ENCODE measurements around the gene NOC3L.

NOC3L gene, protein sequence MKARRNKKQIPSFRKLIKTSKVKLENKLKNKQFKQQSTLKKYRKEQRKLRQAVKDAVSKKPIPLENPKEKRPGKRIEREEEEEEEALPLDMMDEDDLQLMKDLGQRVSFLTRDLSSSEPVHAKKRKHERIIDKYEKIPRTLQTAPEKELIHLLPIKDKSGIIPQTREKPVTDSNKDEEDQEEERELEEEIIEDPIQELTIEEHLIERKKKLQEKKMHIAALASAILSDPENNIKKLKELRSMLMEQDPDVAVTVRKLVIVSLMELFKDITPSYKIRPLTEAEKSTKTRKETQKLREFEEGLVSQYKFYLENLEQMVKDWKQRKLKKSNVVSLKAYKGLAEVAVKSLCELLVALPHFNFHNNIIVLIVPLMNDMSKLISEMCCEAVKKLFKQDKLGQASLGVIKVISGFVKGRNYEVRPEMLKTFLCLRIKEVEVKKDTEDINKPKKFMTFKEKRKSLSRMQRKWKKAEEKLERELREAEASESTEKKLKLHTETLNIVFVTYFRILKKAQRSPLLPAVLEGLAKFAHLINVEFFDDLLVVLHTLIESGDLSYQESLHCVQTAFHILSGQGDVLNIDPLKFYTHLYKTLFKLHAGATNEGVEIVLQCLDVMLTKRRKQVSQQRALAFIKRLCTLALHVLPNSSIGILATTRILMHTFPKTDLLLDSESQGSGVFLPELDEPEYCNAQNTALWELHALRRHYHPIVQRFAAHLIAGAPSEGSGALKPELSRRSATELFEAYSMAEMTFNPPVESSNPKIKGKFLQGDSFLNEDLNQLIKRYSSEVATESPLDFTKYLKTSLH

GRCh38 chr10:94362360-94363250, at the start of gene NOC3L:
Gene NOC3L, minus strand, starts transcription at chr10:94362939. Its CDS starts 101 bp downstream, at chr10:94362838.
- TF ChIP-seq ISL1 (CRISPR knock-in tag; IDR thresholded peaks at IDR 0.05) (peak; percentile 41), GLIS3 (CRISPR knock-in tag; IDR thresholded peaks at IDR 0.05) (no peak)
- peak; percentile 96 for ATAC-seq

DNA sequence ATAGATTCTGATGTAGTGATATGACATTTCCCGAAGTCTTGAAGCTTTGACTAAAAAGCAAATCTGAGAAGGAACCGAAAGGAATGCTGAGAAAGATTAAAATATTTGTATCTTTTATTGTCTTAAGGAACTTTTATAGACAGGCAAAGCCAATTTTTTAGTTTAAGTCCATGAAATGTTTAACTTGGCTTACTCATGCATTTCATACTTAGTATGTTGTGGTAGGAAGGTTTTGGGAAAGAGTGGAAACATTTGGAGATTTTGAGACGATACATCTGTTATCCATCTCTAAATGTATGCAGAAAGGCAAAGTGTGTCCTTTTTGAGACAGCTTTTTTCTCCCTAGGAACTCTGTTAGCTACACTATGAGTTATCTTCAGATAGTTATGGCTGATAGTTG, 49.7 kb upstream of the NOC3L start:
- no peak; the same call in 2 of the 3 replicates for ATAC-seq
- TF ChIP-seq ESRRG (CRISPR knock-in tag; IDR thresholded peaks at IDR 0.05): no peak
- no peak for TF ChIP-seq OSR1 (CRISPR knock-in tag; IDR thresholded peaks at IDR 0.05)
- TF ChIP-seq RARB (CRISPR knock-in tag; IDR thresholded peaks at IDR 0.05): no peak
- no peak for TF ChIP-seq CSDC2 (CRISPR knock-in tag; IDR thresholded peaks at IDR 0.05)
- TF ChIP-seq GLIS3 (CRISPR knock-in tag; IDR thresholded peaks at IDR 0.05): no peak
- no peak for TF ChIP-seq ARNTL (CRISPR knock-in tag; IDR thresholded peaks at IDR 0.05; ENCODE audit: borderline replicate concordance, low read depth)
- TF ChIP-seq, protein P1, sequence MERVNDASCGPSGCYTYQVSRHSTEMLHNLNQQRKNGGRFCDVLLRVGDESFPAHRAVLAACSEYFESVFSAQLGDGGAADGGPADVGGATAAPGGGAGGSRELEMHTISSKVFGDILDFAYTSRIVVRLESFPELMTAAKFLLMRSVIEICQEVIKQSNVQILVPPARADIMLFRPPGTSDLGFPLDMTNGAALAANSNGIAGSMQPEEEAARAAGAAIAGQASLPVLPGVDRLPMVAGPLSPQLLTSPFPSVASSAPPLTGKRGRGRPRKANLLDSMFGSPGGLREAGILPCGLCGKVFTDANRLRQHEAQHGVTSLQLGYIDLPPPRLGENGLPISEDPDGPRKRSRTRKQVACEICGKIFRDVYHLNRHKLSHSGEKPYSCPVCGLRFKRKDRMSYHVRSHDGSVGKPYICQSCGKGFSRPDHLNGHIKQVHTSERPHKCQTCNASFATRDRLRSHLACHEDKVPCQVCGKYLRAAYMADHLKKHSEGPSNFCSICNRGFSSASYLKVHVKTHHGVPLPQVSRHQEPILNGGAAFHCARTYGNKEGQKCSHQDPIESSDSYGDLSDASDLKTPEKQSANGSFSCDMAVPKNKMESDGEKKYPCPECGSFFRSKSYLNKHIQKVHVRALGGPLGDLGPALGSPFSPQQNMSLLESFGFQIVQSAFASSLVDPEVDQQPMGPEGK (CRISPR knock-in tag; IDR thresholded peaks at IDR 0.05; ENCODE audit: borderline replicate concordance): no peak
- TF ChIP-seq, protein P2, sequence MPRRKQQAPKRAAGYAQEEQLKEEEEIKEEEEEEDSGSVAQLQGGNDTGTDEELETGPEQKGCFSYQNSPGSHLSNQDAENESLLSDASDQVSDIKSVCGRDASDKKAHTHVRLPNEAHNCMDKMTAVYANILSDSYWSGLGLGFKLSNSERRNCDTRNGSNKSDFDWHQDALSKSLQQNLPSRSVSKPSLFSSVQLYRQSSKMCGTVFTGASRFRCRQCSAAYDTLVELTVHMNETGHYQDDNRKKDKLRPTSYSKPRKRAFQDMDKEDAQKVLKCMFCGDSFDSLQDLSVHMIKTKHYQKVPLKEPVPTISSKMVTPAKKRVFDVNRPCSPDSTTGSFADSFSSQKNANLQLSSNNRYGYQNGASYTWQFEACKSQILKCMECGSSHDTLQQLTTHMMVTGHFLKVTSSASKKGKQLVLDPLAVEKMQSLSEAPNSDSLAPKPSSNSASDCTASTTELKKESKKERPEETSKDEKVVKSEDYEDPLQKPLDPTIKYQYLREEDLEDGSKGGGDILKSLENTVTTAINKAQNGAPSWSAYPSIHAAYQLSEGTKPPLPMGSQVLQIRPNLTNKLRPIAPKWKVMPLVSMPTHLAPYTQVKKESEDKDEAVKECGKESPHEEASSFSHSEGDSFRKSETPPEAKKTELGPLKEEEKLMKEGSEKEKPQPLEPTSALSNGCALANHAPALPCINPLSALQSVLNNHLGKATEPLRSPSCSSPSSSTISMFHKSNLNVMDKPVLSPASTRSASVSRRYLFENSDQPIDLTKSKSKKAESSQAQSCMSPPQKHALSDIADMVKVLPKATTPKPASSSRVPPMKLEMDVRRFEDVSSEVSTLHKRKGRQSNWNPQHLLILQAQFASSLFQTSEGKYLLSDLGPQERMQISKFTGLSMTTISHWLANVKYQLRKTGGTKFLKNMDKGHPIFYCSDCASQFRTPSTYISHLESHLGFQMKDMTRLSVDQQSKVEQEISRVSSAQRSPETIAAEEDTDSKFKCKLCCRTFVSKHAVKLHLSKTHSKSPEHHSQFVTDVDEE (CRISPR knock-in tag; IDR thresholded peaks at IDR 0.05): no peak
- no peak for TF ChIP-seq ZC3H10 (CRISPR knock-in tag; IDR thresholded peaks at IDR 0.05)
- no peak for TF ChIP-seq BACH2 (CRISPR knock-in tag; IDR thresholded peaks at IDR 0.05; ENCODE audit: borderline replicate concordance)
- TF ChIP-seq POU6F1 (CRISPR knock-in tag; IDR thresholded peaks at IDR 0.05; ENCODE audit: borderline replicate concordance, low read depth): no peak
- TF ChIP-seq CSRNP3 (CRISPR knock-in tag; IDR thresholded peaks at IDR 0.05): no peak
- TF ChIP-seq, protein P3, sequence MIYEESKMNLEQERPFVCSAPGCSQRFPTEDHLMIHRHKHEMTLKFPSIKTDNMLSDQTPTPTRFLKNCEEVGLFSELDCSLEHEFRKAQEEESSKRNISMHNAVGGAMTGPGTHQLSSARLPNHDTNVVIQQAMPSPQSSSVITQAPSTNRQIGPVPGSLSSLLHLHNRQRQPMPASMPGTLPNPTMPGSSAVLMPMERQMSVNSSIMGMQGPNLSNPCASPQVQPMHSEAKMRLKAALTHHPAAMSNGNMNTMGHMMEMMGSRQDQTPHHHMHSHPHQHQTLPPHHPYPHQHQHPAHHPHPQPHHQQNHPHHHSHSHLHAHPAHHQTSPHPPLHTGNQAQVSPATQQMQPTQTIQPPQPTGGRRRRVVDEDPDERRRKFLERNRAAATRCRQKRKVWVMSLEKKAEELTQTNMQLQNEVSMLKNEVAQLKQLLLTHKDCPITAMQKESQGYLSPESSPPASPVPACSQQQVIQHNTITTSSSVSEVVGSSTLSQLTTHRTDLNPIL (CRISPR knock-in tag; IDR thresholded peaks at IDR 0.05; ENCODE audit: low read depth): no peak
- TF ChIP-seq ZNF70 (CRISPR knock-in tag; IDR thresholded peaks at IDR 0.05): no peak
- TF ChIP-seq TOX (CRISPR knock-in tag; IDR thresholded peaks at IDR 0.05; ENCODE audit: borderline replicate concordance): no peak
- no peak for TF ChIP-seq PPARA (CRISPR knock-in tag; IDR thresholded peaks at IDR 0.05; ENCODE audit: borderline replicate concordance)
- no peak for TF ChIP-seq ZNF565 (CRISPR knock-in tag; conservative IDR thresholded peaks at IDR 0.05; ENCODE audit: low read depth)
- no peak for TF ChIP-seq SNAI2 (CRISPR knock-in tag; IDR thresholded peaks at IDR 0.05)
- TF ChIP-seq ISL1 (CRISPR knock-in tag; IDR thresholded peaks at IDR 0.05): no peak

All from SK-N-SH treated with all-trans-retinoic acid at 6 μM for 48 hours (cell line).